ENCODE results near the gene PDSS2.

The PDSS2 gene

GRCh38 chr6:107345393-107345792 is 114.0 kb downstream of the PDSS2 start:
- TF ChIP-seq CTCF (IDR thresholded peaks at IDR 0.05; ENCODE audit: borderline replicate concordance, control extremely low read depth, extremely low read depth, insufficient read depth, missing control alignments): no peak
- DNase-seq (ENCODE audit: low spot score): no peak
- in situ Hi-C loops (cut with MboI; ENCODE audit: low sequenced_read_pairs, unreplicated experiment): no loop called here

GRCh38 chr6:107344981-107345380 is 114.4 kb downstream of the PDSS2 start:
- in situ Hi-C loops (cut with MboI; ENCODE audit: low sequenced_read_pairs, unreplicated experiment): no loop called here
- no peak for DNase-seq (ENCODE audit: low spot score)
- TF ChIP-seq CTCF (IDR thresholded peaks at IDR 0.05; ENCODE audit: borderline replicate concordance, control extremely low read depth, extremely low read depth, insufficient read depth, missing control alignments): no peak

GRCh38 chr6:107344383-107344782 is 115.0 kb downstream of the PDSS2 start:
- no peak for DNase-seq (ENCODE audit: low spot score)
- in situ Hi-C loops (cut with MboI; ENCODE audit: low sequenced_read_pairs, unreplicated experiment): no loop called here
- no peak for TF ChIP-seq CTCF (IDR thresholded peaks at IDR 0.05; ENCODE audit: borderline replicate concordance, control extremely low read depth, extremely low read depth, insufficient read depth, missing control alignments)

- no peak for TF ChIP-seq CTCF (IDR thresholded peaks at IDR 0.05; ENCODE audit: borderline replicate concordance, control extremely low read depth, extremely low read depth, insufficient read depth, missing control alignments)
- DNase-seq (ENCODE audit: low spot score): no peak
Measured at GRCh38 chr6:107342144-107342543, 117.2 kb downstream of the PDSS2 start.

GRCh38 chr6:107340881-107341280 is 118.5 kb downstream of the PDSS2 start:
- in situ Hi-C loops (cut with MboI; ENCODE audit: low sequenced_read_pairs, unreplicated experiment): no loop called here
- no peak for DNase-seq (ENCODE audit: low spot score)
- TF ChIP-seq CTCF (IDR thresholded peaks at IDR 0.05; ENCODE audit: borderline replicate concordance, control extremely low read depth, extremely low read depth, insufficient read depth, missing control alignments): no peak

More at GRCh38 chr6:107342144-107342543, 117.2 kb downstream of the PDSS2 start:
- in situ Hi-C loops (cut with MboI; ENCODE audit: low sequenced_read_pairs, unreplicated experiment): no loop called here

GRCh38 chr6:107337191-107337741 is 122.1 kb downstream of the PDSS2 start:
- no peak for TF ChIP-seq CTCF (IDR thresholded peaks at IDR 0.05; ENCODE audit: borderline replicate concordance, control extremely low read depth, extremely low read depth, insufficient read depth, missing control alignments)
- no peak for DNase-seq (ENCODE audit: low spot score)
- in situ Hi-C loops (cut with MboI; ENCODE audit: low sequenced_read_pairs, unreplicated experiment): no loop called here

Data from GM13976 (cell line).